SU-DHL-6 (cell line): ENCODE data around the gene RAB8A.

Experiments
- H2AFZ ChIP-seq: fragments of 200-600 bp; sonication (generic); 2 replicates; pipeline ENCODE4 v1.6.1; 2014; ENCODE audit warnings: low read depth, mild to moderate bottlenecking, moderate library complexity, mixed read lengths, antibody characterized with exemption, low read length; ENCODE audit not compliant: severe bottlenecking
- H3F3A ChIP-seq: fragments of 200-600 bp; shearing (Covaris generic); 2 replicates; pipeline ENCODE4 v1.6.0; 2016; ENCODE audit warnings: antibody characterized with exemption, mild to moderate bottlenecking; ENCODE audit not compliant: insufficient read depth
- H3K27ac ChIP-seq: fragments of 200-600 bp; sonication (generic); 2 replicates; pipeline ENCODE4 v1.5.1; 2016; ENCODE audit warnings: low read depth, mild to moderate bottlenecking, low read length, moderate library complexity, mixed read lengths
- H3K27me3 ChIP-seq: fragments of 200-600 bp; sonication (generic), shearing (Covaris generic); 2 replicates; pipeline ENCODE4 v1.6.0; 2014; ENCODE audit warnings: mild to moderate bottlenecking, low read length
- H3K36me3 ChIP-seq: fragments of 200-600 bp; sonication (generic); 2 replicates; pipeline ENCODE4 v1.6.1; 2014; ENCODE audit warnings: mild to moderate bottlenecking, low read length, mixed read lengths
- H3K4me2 ChIP-seq: fragments of 300-600, 200-600 bp; shearing (Covaris generic), sonication (generic); 2 replicates; pipeline ENCODE4 v1.6.0; 2014; ENCODE audit warnings: low read length, low read depth, mild to moderate bottlenecking; ENCODE audit not compliant: poor library complexity, severe bottlenecking
- H3K4me3 ChIP-seq: fragments of 200-600 bp; sonication (generic); 2 replicates; pipeline ENCODE4 v1.5.1; 2014; ENCODE audit warnings: antibody characterized with exemption, low read length, mild to moderate bottlenecking, mixed read lengths; ENCODE audit not compliant: insufficient read depth, poor library complexity, severe bottlenecking
- H3K79me2 ChIP-seq: fragments of 200-600 bp; sonication (generic); 2 replicates; pipeline ENCODE4 v1.6.1; 2014; ENCODE audit warnings: mild to moderate bottlenecking, low read length, moderate library complexity; ENCODE audit not compliant: insufficient read depth
- H3K9ac ChIP-seq: fragments of 200-600 bp; sonication (generic); 2 replicates; pipeline ENCODE4 v1.7.0; 2014; ENCODE audit warnings: mild to moderate bottlenecking, low read length
- H3K9me2 ChIP-seq: fragments of 200-600 bp; sonication (generic); replicated peaks from 2 replicates; pipeline ENCODE4 v1.6.1; 2014; ENCODE audit warnings: low read length; ENCODE audit not compliant: insufficient read depth
- H3K9me3 ChIP-seq: fragments of 200-600 bp; sonication (generic); 2 replicates; pipeline ENCODE4 v1.6.1; 2014; ENCODE audit warnings: low read length, mixed read lengths; ENCODE audit not compliant: insufficient read depth
- H4K20me1 ChIP-seq: fragments of 200-600 bp; sonication (generic); 2 replicates; pipeline ENCODE4 v1.6.1; 2014; ENCODE audit warnings: low read depth, mild to moderate bottlenecking, antibody characterized with exemption, low read length, moderate library complexity, mixed read lengths
- CTCF ChIP-seq: fragments of 200-600 bp; sonication (generic); IDR thresholded peaks from one replicate; pipeline ENCODE4 v1.5.1; 2017; ENCODE audit warnings: antibody characterized with exemption, mild to moderate bottlenecking, low read length, moderate library complexity; ENCODE audit not compliant: insufficient read depth, poor library complexity, severe bottlenecking
- EZH2phosphoT487 ChIP-seq: fragments of 200-600 bp; sonication (generic), shearing (Covaris generic); conservative IDR thresholded peaks from 2 replicates; pipeline ENCODE4 v1.6.1; 2018; ENCODE audit warnings: mild to moderate bottlenecking, antibody characterized with exemption, low read length, moderate library complexity, mixed read lengths

Gene RAB8A

GRCh38 chr19:16106121-16106520, 5.6 kb upstream of the RAB8A start:
- Histone ChIP-seq H2AFZ (no peak overlapping the region), H4K20me1 (no peaks in the 10 kb centered on the region), H3K79me2 (no peaks in the 10 kb centered on the region), H3K9me2 (no peaks in the 10 kb centered on the region), H3F3A (peaks cover 12% of the 10 kb centered on the region), H3K9ac (no peak overlapping the region), H3K9me3 (no peaks in the 10 kb centered on the region), H3K36me3 (peaks cover 3% of the 10 kb centered on the region; the same call in 1 of the 2 replicates), H3K27ac (0 out of 2 replicates have a peak overlapping the region, but pooled peaks have one; percentile 15), H3K27me3 (no peaks in the 10 kb centered on the region), H3K4me3 (no peak overlapping the region), H3K4me2 (no peak overlapping the region)
- TF ChIP-seq EZH2phosphoT487 (no peak), CTCF (no peak)

- 0 out of 2 replicates have a peak, but pooled peaks cover 3% of the 10 kb centered on the region for H3K36me3 ChIP-seq
- no peaks in the 10 kb centered on the region for H4K20me1 ChIP-seq
- H3K9me2 ChIP-seq: no peaks in the 10 kb centered on the region
- H3K27ac ChIP-seq: peak overlapping the region; percentile 71
- H3K4me2 ChIP-seq: peak overlapping the region; percentile 65
- peak overlapping the region; percentile 90 for H3K4me3 ChIP-seq
- peaks cover 53% of the 10 kb centered on the region for H3K79me2 ChIP-seq
- H3K27me3 ChIP-seq: no peaks in the 10 kb centered on the region
- H3K9me3 ChIP-seq: no peaks in the 10 kb centered on the region
- H3K9ac ChIP-seq: peak overlapping the region; percentile 99
- TF ChIP-seq CTCF: no peak
- TF ChIP-seq EZH2phosphoT487: no peak
- no peak overlapping the region for H2AFZ ChIP-seq
- H3F3A ChIP-seq: peaks cover 15% of the 10 kb centered on the region
Observed at GRCh38 chr19:16111909-16112752, 442 bp downstream of the RAB8A start.

- Histone ChIP-seq H3K9ac (peak overlapping the region; percentile 99), H3K9me2 (no peaks in the 10 kb centered on the region), H3F3A (peaks cover 19% of the 10 kb centered on the region), H3K79me2 (peaks cover 53% of the 10 kb centered on the region), H3K27me3 (no peaks in the 10 kb centered on the region), H2AFZ (no peak overlapping the region), H3K9me3 (no peaks in the 10 kb centered on the region), H4K20me1 (no peaks in the 10 kb centered on the region), H3K4me3 (peak overlapping the region; percentile 90), H3K4me2 (peak overlapping the region; percentile 65), H3K27ac (no peak overlapping the region; the same call in 1 of the 2 replicates), H3K36me3 (0 out of 2 replicates have a peak, but pooled peaks cover 3% of the 10 kb centered on the region)
- TF ChIP-seq CTCF (no peak), EZH2phosphoT487 (no peak)
Observed at GRCh38 chr19:16112778-16113177, 1.1 kb downstream of the RAB8A start.
